ENCODE data around the gene FRMD4A. TPM values are rescaled to one million over a fixed set of nuclear protein-coding genes. Genes with fewer than 3 reads are reported as not detected.
"Not testable (repeated sequence)": the region's sequence is repeated elsewhere in the genome, so short reads cannot be mapped to it uniquely, and the experiment has no call there.

The FRMD4A gene
- total and polyA plus RNA-seq, 2 experiments from 2014 or later: 5.4 to 10.3 TPM

DNA sequence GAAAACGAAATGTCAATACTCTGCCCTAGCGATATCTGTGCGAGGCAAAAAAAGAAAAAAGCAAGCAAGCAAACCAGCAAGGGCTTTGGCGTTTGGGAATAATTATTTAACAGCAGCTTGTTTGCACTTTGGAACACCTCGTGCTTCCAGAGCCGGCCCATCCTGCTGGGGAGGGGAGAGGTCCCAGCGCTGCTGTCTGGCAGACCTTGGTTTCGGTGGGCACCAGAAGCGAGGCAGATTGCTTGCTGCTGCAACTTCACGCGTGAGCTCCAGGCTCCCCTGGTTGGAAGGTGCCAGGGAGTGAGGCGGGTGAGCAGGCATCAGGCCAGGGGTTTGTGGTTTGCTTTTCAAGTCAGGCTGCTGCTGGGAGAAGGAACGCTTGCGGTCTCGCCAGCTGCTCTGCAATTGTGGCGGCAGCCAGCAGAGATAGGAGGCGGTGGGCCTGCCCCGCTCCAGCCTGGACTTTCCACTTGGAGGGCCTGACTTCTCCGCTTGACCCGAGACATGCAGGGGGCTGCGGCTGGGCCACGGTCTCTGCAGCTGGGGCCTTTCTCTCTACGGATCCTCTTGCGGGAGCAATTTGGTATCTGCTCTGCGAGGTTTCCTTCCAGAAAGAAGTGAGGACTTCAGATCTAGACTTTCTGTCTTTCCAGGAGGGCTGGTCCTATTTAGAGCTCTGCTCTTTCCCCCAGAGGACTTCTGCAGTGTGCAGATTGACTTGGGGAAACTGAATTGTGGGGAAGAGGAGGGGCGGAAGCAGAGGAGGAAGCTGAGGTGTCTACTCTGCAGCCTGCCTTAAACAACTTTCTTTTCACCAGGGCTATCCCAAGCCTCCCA lies 612.6 kb downstream of the FRMD4A start:
- H4K20me1 ChIP-seq (ENCODE audit: insufficient read depth, poor library complexity, severe bottlenecking): no peaks in the 10 kb centered on the region
- WGBS (ENCODE audit: low lambda C conversion rate, missing lambda C conversion rate): 49% methylated on average over 26 of the region's 26 CpGs
- TF ChIP-seq EZH2phosphoT487 (IDR thresholded peaks at IDR 0.05; ENCODE audit: low read depth, severe bottlenecking, unreplicated experiment) (no peak), EZH2 (IDR thresholded peaks at IDR 0.05; ENCODE audit: borderline replicate concordance) (no peak)
- TF ChIP-seq, protein P1, sequence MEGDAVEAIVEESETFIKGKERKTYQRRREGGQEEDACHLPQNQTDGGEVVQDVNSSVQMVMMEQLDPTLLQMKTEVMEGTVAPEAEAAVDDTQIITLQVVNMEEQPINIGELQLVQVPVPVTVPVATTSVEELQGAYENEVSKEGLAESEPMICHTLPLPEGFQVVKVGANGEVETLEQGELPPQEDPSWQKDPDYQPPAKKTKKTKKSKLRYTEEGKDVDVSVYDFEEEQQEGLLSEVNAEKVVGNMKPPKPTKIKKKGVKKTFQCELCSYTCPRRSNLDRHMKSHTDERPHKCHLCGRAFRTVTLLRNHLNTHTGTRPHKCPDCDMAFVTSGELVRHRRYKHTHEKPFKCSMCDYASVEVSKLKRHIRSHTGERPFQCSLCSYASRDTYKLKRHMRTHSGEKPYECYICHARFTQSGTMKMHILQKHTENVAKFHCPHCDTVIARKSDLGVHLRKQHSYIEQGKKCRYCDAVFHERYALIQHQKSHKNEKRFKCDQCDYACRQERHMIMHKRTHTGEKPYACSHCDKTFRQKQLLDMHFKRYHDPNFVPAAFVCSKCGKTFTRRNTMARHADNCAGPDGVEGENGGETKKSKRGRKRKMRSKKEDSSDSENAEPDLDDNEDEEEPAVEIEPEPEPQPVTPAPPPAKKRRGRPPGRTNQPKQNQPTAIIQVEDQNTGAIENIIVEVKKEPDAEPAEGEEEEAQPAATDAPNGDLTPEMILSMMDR (IDR thresholded peaks at IDR 0.05; ENCODE audit: poor library complexity): no peak
- H3K27ac ChIP-seq: peak overlapping the region; percentile 73
- no peaks in the 10 kb centered on the region for H3K9me3 ChIP-seq (ENCODE audit: low read depth)
- H3K4me2 ChIP-seq: peak overlapping the region; percentile 75
- peak; percentile 44 for DNase-seq (ENCODE audit: low spot score)
- no peaks in the 10 kb centered on the region for H3K27me3 ChIP-seq
- H3K79me2 ChIP-seq: no peaks in the 10 kb centered on the region
- no peaks in the 10 kb centered on the region for H3K36me3 ChIP-seq (replicated peaks; ENCODE audit: insufficient read depth, low read depth)
- peaks cover 24% of the 10 kb centered on the region for H3K4me1 ChIP-seq (ENCODE audit: insufficient read depth)
- H3K4me3 ChIP-seq: no peak overlapping the region
- H2AFZ ChIP-seq: peak overlapping the region; percentile 38
- H3K9me2 ChIP-seq (replicated peaks; ENCODE audit: insufficient read depth): no peaks in the 10 kb centered on the region

DNA sequence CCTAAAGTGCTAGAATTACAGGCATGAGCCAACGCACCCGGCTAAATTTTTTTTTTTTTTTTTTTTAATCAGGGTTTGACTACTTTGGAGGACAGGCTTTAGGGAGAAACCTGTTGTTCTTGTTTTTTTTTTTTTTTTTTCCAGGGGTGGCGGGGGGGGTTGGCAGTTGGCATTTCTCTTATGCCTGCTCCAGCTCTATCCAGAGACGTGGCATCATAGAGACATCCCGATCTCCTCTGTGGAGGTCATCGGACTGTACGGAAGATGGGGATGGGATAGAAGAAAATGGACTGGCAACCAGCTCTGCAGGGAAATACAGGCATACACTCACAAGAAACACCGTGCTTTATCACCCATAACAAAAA lies 613.2 kb downstream of the FRMD4A start:
- 73% methylated on average over 8 of the region's 8 CpGs for WGBS (ENCODE audit: low lambda C conversion rate, missing lambda C conversion rate)
- H3K9me3 ChIP-seq (ENCODE audit: low read depth): no peaks in the 10 kb centered on the region
- H3K79me2 ChIP-seq: no peaks in the 10 kb centered on the region
- no peaks in the 10 kb centered on the region for H3K27me3 ChIP-seq
- peak overlapping the region; percentile 73 for H3K27ac ChIP-seq
- H3K4me2 ChIP-seq: peak overlapping the region; percentile 75
- H3K9me2 ChIP-seq (replicated peaks; ENCODE audit: insufficient read depth): no peaks in the 10 kb centered on the region
- DNase-seq (ENCODE audit: low spot score): no peak
- TF ChIP-seq, protein P1 (IDR thresholded peaks at IDR 0.05; ENCODE audit: poor library complexity): no peak
- TF ChIP-seq EZH2phosphoT487 (IDR thresholded peaks at IDR 0.05; ENCODE audit: low read depth, severe bottlenecking, unreplicated experiment) (no peak), EZH2 (IDR thresholded peaks at IDR 0.05; ENCODE audit: borderline replicate concordance) (no peak)
- no peak overlapping the region for H3K4me3 ChIP-seq
- H3K36me3 ChIP-seq (replicated peaks; ENCODE audit: insufficient read depth, low read depth): no peaks in the 10 kb centered on the region
- H2AFZ ChIP-seq: peak overlapping the region; percentile 38
- H3K4me1 ChIP-seq (ENCODE audit: insufficient read depth): peaks cover 24% of the 10 kb centered on the region
- no peaks in the 10 kb centered on the region for H4K20me1 ChIP-seq (ENCODE audit: insufficient read depth, poor library complexity, severe bottlenecking)

DNA sequence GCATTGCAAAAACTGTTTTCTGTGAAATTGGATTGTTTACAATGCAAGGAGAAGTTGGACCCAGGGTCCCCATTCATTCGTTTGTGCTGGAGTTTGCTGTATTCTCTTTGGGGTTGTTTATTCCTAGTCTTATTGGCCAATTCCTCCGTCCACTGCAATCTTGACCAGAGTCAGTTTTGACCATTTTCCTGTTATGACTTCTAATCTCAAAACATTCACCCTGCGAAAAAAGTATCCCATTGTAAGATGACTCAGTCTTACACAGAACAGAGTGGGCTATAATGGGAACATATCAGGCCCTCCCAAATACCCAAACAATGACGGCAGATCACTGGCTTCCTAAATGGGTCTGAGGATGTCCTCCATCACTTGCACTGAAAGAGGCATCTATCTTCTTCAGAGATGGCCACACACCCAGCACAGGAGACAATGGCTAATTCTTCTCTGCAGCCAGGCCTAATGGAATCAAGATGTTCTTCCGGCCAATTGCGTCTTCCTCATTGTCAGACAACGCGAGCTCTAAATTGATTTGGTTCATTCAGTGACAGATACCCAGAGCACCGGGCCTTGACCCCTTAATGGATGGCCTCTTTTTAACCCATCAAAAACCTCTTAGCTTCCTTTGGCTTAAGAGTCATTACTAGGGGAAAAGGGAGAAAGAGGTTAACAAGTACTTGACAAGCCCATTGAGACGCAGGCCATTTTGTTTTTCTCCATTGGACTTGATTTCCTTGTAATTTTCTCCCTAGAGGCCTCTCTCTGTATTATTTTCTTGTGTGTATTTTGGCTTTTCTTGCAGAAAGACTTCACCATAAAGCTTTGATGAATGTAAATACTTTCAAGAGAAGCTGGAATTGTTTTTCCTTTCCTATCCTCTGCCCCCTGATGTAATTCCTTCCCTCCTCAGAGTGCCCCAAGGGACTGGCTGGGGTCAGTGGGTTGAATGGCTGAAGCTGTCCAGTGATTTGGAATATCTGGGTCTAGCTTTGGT lies 614.3 kb downstream of the FRMD4A start:
- no peaks in the 10 kb centered on the region for H4K20me1 ChIP-seq (ENCODE audit: insufficient read depth, poor library complexity, severe bottlenecking)
- no peak overlapping the region for H2AFZ ChIP-seq
- DNase-seq (ENCODE audit: low spot score): no peak
- no peak overlapping the region for H3K27ac ChIP-seq
- H3K27me3 ChIP-seq: no peaks in the 10 kb centered on the region
- TF ChIP-seq EZH2phosphoT487 (IDR thresholded peaks at IDR 0.05; ENCODE audit: low read depth, severe bottlenecking, unreplicated experiment) (no peak), EZH2 (IDR thresholded peaks at IDR 0.05; ENCODE audit: borderline replicate concordance) (no peak)
- TF ChIP-seq, protein P1 (IDR thresholded peaks at IDR 0.05; ENCODE audit: poor library complexity): no peak
- no peak overlapping the region for H3K4me3 ChIP-seq
- H3K4me2 ChIP-seq: no peak overlapping the region
- H3K79me2 ChIP-seq: no peaks in the 10 kb centered on the region
- H3K4me1 ChIP-seq (ENCODE audit: insufficient read depth): peaks cover 24% of the 10 kb centered on the region
- H3K9me2 ChIP-seq (replicated peaks; ENCODE audit: insufficient read depth): no peaks in the 10 kb centered on the region
- H3K9me3 ChIP-seq (ENCODE audit: low read depth): no peaks in the 10 kb centered on the region
- no peaks in the 10 kb centered on the region for H3K36me3 ChIP-seq (replicated peaks; ENCODE audit: insufficient read depth, low read depth)
- WGBS (ENCODE audit: low lambda C conversion rate, missing lambda C conversion rate): 73% methylated on average over 10 of the region's 10 CpGs

DNA sequence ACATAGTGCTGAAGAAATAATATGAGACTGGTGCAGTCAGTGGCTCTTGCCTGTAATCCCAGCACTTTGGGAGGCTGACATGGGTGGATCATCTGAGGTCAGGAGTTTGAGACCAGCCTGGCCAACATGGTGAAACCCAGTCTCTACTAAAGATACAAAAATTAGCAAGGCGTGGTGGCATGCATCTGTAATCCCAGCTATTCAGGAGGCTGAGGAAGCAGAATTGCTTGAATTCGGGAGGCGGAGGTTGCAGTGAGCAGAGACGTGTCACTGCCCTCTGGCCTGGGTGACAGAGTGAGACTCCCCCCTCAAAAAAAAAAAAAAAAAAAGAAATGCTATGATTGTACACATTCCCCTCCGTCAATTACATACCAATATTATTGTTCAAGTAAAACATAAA lies 615.1 kb downstream of the FRMD4A start:
- not testable (repeated sequence) for H3K9me3 ChIP-seq (ENCODE audit: low read depth); H3K4me3 ChIP-seq; H4K20me1 ChIP-seq (ENCODE audit: insufficient read depth, poor library complexity, severe bottlenecking); H3K36me3 ChIP-seq (replicated peaks; ENCODE audit: insufficient read depth, low read depth); H2AFZ ChIP-seq; H3K9me2 ChIP-seq (replicated peaks; ENCODE audit: insufficient read depth); DNase-seq (ENCODE audit: low spot score); H3K27me3 ChIP-seq; H3K4me2 ChIP-seq; H3K79me2 ChIP-seq; H3K27ac ChIP-seq
- WGBS (ENCODE audit: low lambda C conversion rate, missing lambda C conversion rate): 80% methylated on average over 5 of the region's 5 CpGs
- peaks cover 24% of the 10 kb centered on the region for H3K4me1 ChIP-seq (ENCODE audit: insufficient read depth)

Measured in hepatocyte (in vitro differentiated cells).